GM21447 (cell line): ENCODE results near the gene TRIM61.

Source experiments
- ATAC-seq: cut with Tn5 transposase; IDR thresholded peaks from one replicate; pipeline ENCODE4 v1.9.1; 2021; ENCODE audit not compliant: unreplicated experiment

TRIM61 gene

GRCh38 chr4:164918956-164919355 is 58.5 kb downstream of the TRIM61 start:
- ATAC-seq: no peak
